ENCODE measurements around the gene GPR39.

- TF ChIP-seq POLR2AphosphoS5 (IDR thresholded peaks at IDR 0.05) (no peak), CTCF (IDR thresholded peaks at IDR 0.05 in 8 of 11, conservative IDR thresholded peaks at IDR 0.05 in 3 of 11) (no peak), POLR2A (IDR thresholded peaks at IDR 0.05) (no peak)
Observed at GRCh38 chr2:132623096-132623839, 206.7 kb downstream of the GPR39 start.

Measured in spleen (tissue), 7 donors.